Upper lobe of left lung (tissue), 6 donors: ENCODE data around the gene DCDC2. TPM values are rescaled to one million over a fixed set of nuclear protein-coding genes. Genes with fewer than 3 reads are reported as not detected.

Experiments used
- ATAC-seq, 2 donors: fragments of 200-7000 bp; cut with Tn5 transposase; one replicate each; pipeline ENCODE4 v1.9.1; 2022; ENCODE audit warnings: mild to moderate bottlenecking in 2 of 2, moderate library complexity in 2 of 2; ENCODE audit not compliant: low FRiP score in 2 of 2
- DNase-seq, 2 donors: peaks; one replicate each; pipeline ENCODE4 v3.0.0-alpha.2; 2019 to 2020
- H3K27ac ChIP-seq, 4 donors: fragments of 200-600 bp; sonication (generic); one replicate each; pipeline ENCODE4 v1.5.1; 2016 to 2019
- H3K27me3 ChIP-seq, 4 donors: fragments of 200-600 bp; sonication (generic); one replicate each; pipeline ENCODE4 v1.5.1; 2017 to 2019
- H3K36me3 ChIP-seq, 4 donors: fragments of 200-600 bp; sonication (generic); one replicate each; pipeline ENCODE4 v1.5.1; 2016 to 2019
- H3K4me1 ChIP-seq, 4 donors: fragments of 200-600 bp; sonication (generic); one replicate each; pipeline ENCODE4 v1.5.1; 2018 to 2019
- H3K4me3 ChIP-seq, 4 donors: fragments of 200-600 bp; sonication (generic); one replicate each; pipeline ENCODE4 v1.5.1; 2017 to 2019; ENCODE audit warnings: mild to moderate bottlenecking in 2 of 4, moderate library complexity in 1 of 4
- H3K9me3 ChIP-seq, 4 donors: fragments of 200-600 bp; sonication (generic); one replicate each; pipeline ENCODE4 v1.5.1; 2018 to 2019
- CTCF ChIP-seq, 6 experiments: fragments of 450-650 bp in 4 of 6; fragments of 200-600 bp in 2 of 6; sonication (generic) in 2 of 6; IDR thresholded peaks; one replicate each; pipeline ENCODE4 v1.5.1; 2016 to 2019; ENCODE audit warnings: antibody characterized with exemption in 6 of 6
- EP300 ChIP-seq, 4 donors: sonication (generic); formaldehyde crosslinking; IDR thresholded peaks; one replicate each; pipeline ENCODE4 v1.5.1; 2017; ENCODE audit warnings: antibody characterized with exemption in 4 of 4, control low read depth in 2 of 4
- POLR2A ChIP-seq, 4 donors: fragments of 450-650 bp; IDR thresholded peaks; one replicate each; pipeline ENCODE4 v1.5.1; 2016 to 2017; ENCODE audit warnings: antibody characterized with exemption in 4 of 4, mild to moderate bottlenecking in 2 of 4
- POLR2AphosphoS5 ChIP-seq, 2 donors: sonication (generic); formaldehyde crosslinking; IDR thresholded peaks; one replicate each; pipeline ENCODE4 v1.5.1; 2017; ENCODE audit warnings: antibody characterized with exemption in 2 of 2
- WGBS, 2 donors: methylation state at CpG; one replicate each; pipeline ENCODE4 v1.1.5; 2017 to 2018; 5-methylcytosine and 5-hydroxymethylcytosine counted together
- total RNA-seq, 6 donors: library from RNA; depleted of rRNA in 4 of 6; stranded (reverse); fragments of >200 nt in 4 of 6; gene quantifications; one replicate each; pipeline versions ENCODE4 v1.1.0 to v1.2.1, GENCODE V29; 2016 to 2021
- donor health status: DM: no; HTN: no; CAD: no; lungs with moderate emphysema.
- donor health status: DM: no; HTN: yes; CAD: no; lungs with severe emphysema.

Gene DCDC2
- total RNA-seq, 6 donors from 2014 or later, result 7.1 to 9.4 (median 7.8) TPM

GRCh38 chr6:24358219-24358821, 461 bp upstream of the DCDC2 start:
- no peak for ATAC-seq
- 47 to 48% methylated on average over 12 of the region's 12 CpGs for WGBS, 2 donors

GRCh38 chr6:24356310-24356973, 1.4 kb downstream of the DCDC2 start:
- TF ChIP-seq CTCF (IDR thresholded peaks at IDR 0.05) (no peak), POLR2AphosphoS5 (IDR thresholded peaks at IDR 0.05) (no peak), EP300 (IDR thresholded peaks at IDR 0.05) (no peak), POLR2A (IDR thresholded peaks at IDR 0.05) (no peak)
- Histone ChIP-seq H3K4me1 (peaks cover 9 to 19% (median 14%) of the 10 kb centered on the region in 4 donors), H3K27me3 (no peaks in the 10 kb centered on the region), H3K36me3 (no peaks in the 10 kb centered on the region), H3K4me3 (peak overlapping the region in 3 of 4 donors; percentile 45 to 57 (median 56)), H3K27ac (no peak overlapping the region), H3K9me3 (no peaks in the 10 kb centered on the region)
- WGBS, 2 donors, result 46 to 60% methylated on average over 5 of the region's 5 CpGs
- ATAC-seq (no peak), DNase-seq (no peak)

More at GRCh38 chr6:24358219-24358821, 461 bp upstream of the DCDC2 start:
- H3K27ac ChIP-seq, result peak overlapping the region in 1 of 4 donors; percentile 68
- TF ChIP-seq CTCF (IDR thresholded peaks at IDR 0.05) (no peak), POLR2AphosphoS5 (IDR thresholded peaks at IDR 0.05) (no peak), EP300 (IDR thresholded peaks at IDR 0.05) (no peak), POLR2A (IDR thresholded peaks at IDR 0.05) (no peak)
- DNase-seq, result no peak
- no peaks in the 10 kb centered on the region for H3K9me3 ChIP-seq
- peak overlapping the region in 3 of 4 donors; percentile 45 to 57 (median 56) for H3K4me3 ChIP-seq
- H3K4me1 ChIP-seq, result peaks cover 9 to 19% (median 14%) of the 10 kb centered on the region in 4 donors
- no peaks in the 10 kb centered on the region for H3K27me3 ChIP-seq
- no peaks in the 10 kb centered on the region for H3K36me3 ChIP-seq

GRCh38 chr6:24355393-24355792, 2.5 kb downstream of the DCDC2 start:
- DNase-seq (no peak), ATAC-seq (no peak)
- H3K27ac ChIP-seq, result no peak overlapping the region
- no peaks in the 10 kb centered on the region for H3K27me3 ChIP-seq
- TF ChIP-seq CTCF (IDR thresholded peaks at IDR 0.05) (no peak), POLR2AphosphoS5 (IDR thresholded peaks at IDR 0.05) (no peak), EP300 (IDR thresholded peaks at IDR 0.05) (no peak)
- WGBS, 2 donors, result 65 to 66% methylated on average over 4 of the region's 4 CpGs
- no peaks in the 10 kb centered on the region for H3K36me3 ChIP-seq
- H3K4me3 ChIP-seq, result peak overlapping the region in 1 of 4 donors; percentile 15
- H3K9me3 ChIP-seq, result no peaks in the 10 kb centered on the region
- H3K4me1 ChIP-seq, result peaks cover 9 to 18% (median 14%) of the 10 kb centered on the region in 4 donors

GRCh38 chr6:24353861-24354260, 4.0 kb downstream of the DCDC2 start:
- Histone ChIP-seq H3K9me3 (no peaks in the 10 kb centered on the region), H3K4me1 (peaks cover 0 to 10% (median 7%) of the 10 kb centered on the region in 4 donors), H3K27me3 (no peaks in the 10 kb centered on the region), H3K27ac (no peak overlapping the region), H3K36me3 (no peaks in the 10 kb centered on the region), H3K4me3 (no peak overlapping the region)
- 81 to 88% methylated on average over 1 of the region's 1 CpG for WGBS, 2 donors
- ATAC-seq, result no peak
- no peak for DNase-seq
- TF ChIP-seq POLR2A (IDR thresholded peaks at IDR 0.05), result no peak
- TF ChIP-seq POLR2AphosphoS5 (IDR thresholded peaks at IDR 0.05), result no peak
- TF ChIP-seq CTCF (IDR thresholded peaks at IDR 0.05), result no peak
- TF ChIP-seq EP300 (IDR thresholded peaks at IDR 0.05), result no peak
